ENCODE data around the gene HTR6.

HTR6 gene

GRCh38 chr1:19676438-19676922, 11.8 kb downstream of the HTR6 start:
- Histone ChIP-seq H3K4me1 (ENCODE audit: control insufficient read depth, insufficient read depth, low read length) (no peaks in the 10 kb centered on the region), H3K27me3 (ENCODE audit: control insufficient read depth, insufficient read depth, low read length) (peaks cover 32% of the 10 kb centered on the region), H3K36me3 (ENCODE audit: control insufficient read depth, insufficient read depth, low read length) (no peaks in the 10 kb centered on the region), H3K9me3 (ENCODE audit: control insufficient read depth, insufficient read depth, low read depth, low read length) (no peaks in the 10 kb centered on the region), H3K27ac (ENCODE audit: low read depth, low read length) (no peak overlapping the region), H3K9ac (ENCODE audit: low read length) (no peak overlapping the region), H3K4me3 (ENCODE audit: low read depth, low read length) (no peak overlapping the region)

GRCh38 chr1:19678493-19678892, 13.8 kb downstream of the HTR6 start:
- H3K4me3 ChIP-seq (ENCODE audit: low read depth, low read length), result no peak overlapping the region
- H3K4me1 ChIP-seq (ENCODE audit: control insufficient read depth, insufficient read depth, low read length), result no peaks in the 10 kb centered on the region
- no peaks in the 10 kb centered on the region for H3K9me3 ChIP-seq (ENCODE audit: control insufficient read depth, insufficient read depth, low read depth, low read length)
- no peak overlapping the region for H3K27ac ChIP-seq (ENCODE audit: low read depth, low read length)
- H3K27me3 ChIP-seq (ENCODE audit: control insufficient read depth, insufficient read depth, low read length), result peaks cover 21% of the 10 kb centered on the region
- no peak overlapping the region for H3K9ac ChIP-seq (ENCODE audit: low read length)
- H3K36me3 ChIP-seq (ENCODE audit: control insufficient read depth, insufficient read depth, low read length), result no peaks in the 10 kb centered on the region

DNA sequence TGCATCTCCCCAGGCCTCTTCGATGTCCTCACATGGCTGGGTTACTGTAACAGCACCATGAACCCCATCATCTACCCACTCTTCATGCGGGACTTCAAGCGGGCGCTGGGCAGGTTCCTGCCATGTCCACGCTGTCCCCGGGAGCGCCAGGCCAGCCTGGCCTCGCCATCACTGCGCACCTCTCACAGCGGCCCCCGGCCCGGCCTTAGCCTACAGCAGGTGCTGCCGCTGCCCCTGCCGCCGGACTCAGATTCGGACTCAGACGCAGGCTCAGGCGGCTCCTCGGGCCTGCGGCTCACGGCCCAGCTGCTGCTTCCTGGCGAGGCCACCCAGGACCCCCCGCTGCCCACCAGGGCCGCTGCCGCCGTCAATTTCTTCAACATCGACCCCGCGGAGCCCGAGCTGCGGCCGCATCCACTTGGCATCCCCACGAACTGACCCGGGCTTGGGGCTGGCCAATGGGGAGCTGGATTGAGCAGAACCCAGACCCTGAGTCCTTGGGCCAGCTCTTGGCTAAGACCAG, 14.3 kb downstream of the HTR6 start:
- Histone ChIP-seq H3K9ac (ENCODE audit: low read length) (no peak overlapping the region), H3K4me1 (ENCODE audit: control insufficient read depth, insufficient read depth, low read length) (no peaks in the 10 kb centered on the region), H3K4me3 (ENCODE audit: low read depth, low read length) (no peak overlapping the region)

GRCh38 chr1:19679691-19680090, 15.0 kb downstream of the HTR6 start:
- no peaks in the 10 kb centered on the region for H3K9me3 ChIP-seq (ENCODE audit: control insufficient read depth, insufficient read depth, low read depth, low read length)
- no peaks in the 10 kb centered on the region for H3K4me1 ChIP-seq (ENCODE audit: control insufficient read depth, insufficient read depth, low read length)
- H3K27ac ChIP-seq (ENCODE audit: low read depth, low read length), result no peak overlapping the region
- no peaks in the 10 kb centered on the region for H3K36me3 ChIP-seq (ENCODE audit: control insufficient read depth, insufficient read depth, low read length)
- H3K4me3 ChIP-seq (ENCODE audit: low read depth, low read length), result no peak overlapping the region
- H3K27me3 ChIP-seq (ENCODE audit: control insufficient read depth, insufficient read depth, low read length), result peaks cover 18% of the 10 kb centered on the region
- H3K9ac ChIP-seq (ENCODE audit: low read length), result no peak overlapping the region

More for the DNA sequence above, 14.3 kb downstream of the HTR6 start:
- Histone ChIP-seq H3K9me3 (ENCODE audit: control insufficient read depth, insufficient read depth, low read depth, low read length) (no peaks in the 10 kb centered on the region), H3K27ac (ENCODE audit: low read depth, low read length) (no peak overlapping the region), H3K36me3 (ENCODE audit: control insufficient read depth, insufficient read depth, low read length) (no peaks in the 10 kb centered on the region), H3K27me3 (ENCODE audit: control insufficient read depth, insufficient read depth, low read length) (peaks cover 21% of the 10 kb centered on the region)

GRCh38 chr1:19680644-19681043, 16.0 kb downstream of the HTR6 start:
- no peaks in the 10 kb centered on the region for H3K36me3 ChIP-seq (ENCODE audit: control insufficient read depth, insufficient read depth, low read length)
- H3K27me3 ChIP-seq (ENCODE audit: control insufficient read depth, insufficient read depth, low read length), result peaks cover 9% of the 10 kb centered on the region; the same call in 1 of the 2 replicates
- no peak overlapping the region for H3K4me3 ChIP-seq (ENCODE audit: low read depth, low read length)
- H3K9me3 ChIP-seq (ENCODE audit: control insufficient read depth, insufficient read depth, low read depth, low read length), result no peaks in the 10 kb centered on the region
- no peak overlapping the region for H3K9ac ChIP-seq (ENCODE audit: low read length)
- no peak overlapping the region for H3K27ac ChIP-seq (ENCODE audit: low read depth, low read length)
- no peaks in the 10 kb centered on the region for H3K4me1 ChIP-seq (ENCODE audit: control insufficient read depth, insufficient read depth, low read length)

DNA sequence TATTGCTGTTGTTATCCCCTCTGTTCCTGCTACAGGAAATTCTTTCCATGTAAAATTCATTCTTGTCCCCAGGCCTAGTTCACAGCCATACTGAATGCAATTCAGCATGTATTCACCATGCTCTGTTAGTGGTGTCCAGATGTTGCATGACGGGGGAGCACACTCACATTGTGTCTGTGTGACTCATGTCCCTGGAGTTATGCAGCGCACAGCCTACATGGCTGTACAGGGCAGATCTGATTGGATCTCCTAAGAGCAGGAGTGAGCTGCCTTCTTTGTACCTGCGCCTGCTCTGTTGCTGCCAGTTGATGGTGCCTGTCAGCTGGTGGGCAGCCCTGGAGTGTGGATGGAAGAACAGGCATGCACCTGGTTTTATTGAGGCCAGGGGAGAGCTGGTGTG, 17.6 kb downstream of the HTR6 start:
- Histone ChIP-seq H3K27ac (ENCODE audit: low read depth, low read length) (no peak overlapping the region), H3K9me3 (ENCODE audit: control insufficient read depth, insufficient read depth, low read depth, low read length) (peaks cover 1% of the 10 kb centered on the region; the same call in 1 of the 2 replicates), H3K4me3 (ENCODE audit: low read depth, low read length) (no peak overlapping the region), H3K36me3 (ENCODE audit: control insufficient read depth, insufficient read depth, low read length) (no peaks in the 10 kb centered on the region), H3K4me1 (ENCODE audit: control insufficient read depth, insufficient read depth, low read length) (peaks cover 7% of the 10 kb centered on the region; the same call in 1 of the 2 replicates), H3K27me3 (ENCODE audit: control insufficient read depth, insufficient read depth, low read length) (no peaks in the 10 kb centered on the region), H3K9ac (ENCODE audit: low read length) (no peak overlapping the region)

DNA sequence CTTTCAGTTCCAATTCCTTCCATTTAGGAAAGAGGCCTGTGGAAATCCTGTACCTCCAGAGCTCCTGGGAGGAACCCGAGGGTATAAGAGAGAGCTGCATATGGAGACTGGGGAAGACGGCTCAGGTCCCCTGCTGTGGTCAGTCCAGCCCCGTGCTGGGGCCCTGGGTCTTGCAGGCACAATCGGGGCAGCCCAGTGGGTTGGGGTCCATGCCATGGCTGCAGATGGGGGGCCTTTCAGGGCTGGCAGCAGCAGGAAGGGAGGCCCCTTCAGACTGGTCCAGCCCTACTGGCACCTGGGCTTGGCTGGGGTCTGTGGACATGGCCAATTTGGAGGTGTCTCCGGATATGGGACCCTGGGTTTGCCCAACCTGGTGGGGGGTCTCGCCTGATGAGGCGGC, 18.2 kb downstream of the HTR6 start:
- Histone ChIP-seq H3K4me1 (ENCODE audit: control insufficient read depth, insufficient read depth, low read length) (peaks cover 8% of the 10 kb centered on the region; the same call in 1 of the 2 replicates), H3K27me3 (ENCODE audit: control insufficient read depth, insufficient read depth, low read length) (no peaks in the 10 kb centered on the region), H3K36me3 (ENCODE audit: control insufficient read depth, insufficient read depth, low read length) (no peaks in the 10 kb centered on the region), H3K4me3 (ENCODE audit: low read depth, low read length) (no peak overlapping the region), H3K9me3 (ENCODE audit: control insufficient read depth, insufficient read depth, low read depth, low read length) (peaks cover 2% of the 10 kb centered on the region; the same call in 1 of the 2 replicates), H3K9ac (ENCODE audit: low read length) (no peak overlapping the region), H3K27ac (ENCODE audit: low read depth, low read length) (no peak overlapping the region)

DNA sequence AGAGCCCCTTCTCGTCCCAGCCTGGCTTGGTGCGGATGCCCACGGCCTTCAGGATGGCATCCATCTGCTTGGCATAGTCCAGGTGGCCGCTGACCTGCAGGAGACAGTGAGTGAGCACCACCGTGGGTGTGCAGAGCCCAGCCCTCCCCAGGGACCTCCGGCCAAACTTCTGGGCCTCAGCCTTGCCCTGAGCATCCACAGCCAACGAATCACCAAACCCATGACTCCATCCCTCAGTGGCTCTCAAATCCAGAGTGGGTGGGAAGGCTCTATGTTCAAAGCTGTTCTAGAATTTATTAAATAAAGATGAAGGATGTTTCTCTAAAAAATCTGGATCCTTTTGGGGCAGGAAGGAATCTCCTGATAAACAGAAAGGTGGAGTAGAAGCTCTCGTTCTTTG, 18.7 kb downstream of the HTR6 start:
- Histone ChIP-seq H3K27me3 (ENCODE audit: control insufficient read depth, insufficient read depth, low read length) (no peaks in the 10 kb centered on the region), H3K4me1 (ENCODE audit: control insufficient read depth, insufficient read depth, low read length) (peaks cover 10% of the 10 kb centered on the region; the same call in 1 of the 2 replicates), H3K27ac (ENCODE audit: low read depth, low read length) (no peak overlapping the region), H3K36me3 (ENCODE audit: control insufficient read depth, insufficient read depth, low read length) (no peaks in the 10 kb centered on the region), H3K9me3 (ENCODE audit: control insufficient read depth, insufficient read depth, low read depth, low read length) (peaks cover 2% of the 10 kb centered on the region; the same call in 1 of the 2 replicates), H3K9ac (ENCODE audit: low read length) (no peak overlapping the region), H3K4me3 (ENCODE audit: low read depth, low read length) (no peak overlapping the region)

DNA sequence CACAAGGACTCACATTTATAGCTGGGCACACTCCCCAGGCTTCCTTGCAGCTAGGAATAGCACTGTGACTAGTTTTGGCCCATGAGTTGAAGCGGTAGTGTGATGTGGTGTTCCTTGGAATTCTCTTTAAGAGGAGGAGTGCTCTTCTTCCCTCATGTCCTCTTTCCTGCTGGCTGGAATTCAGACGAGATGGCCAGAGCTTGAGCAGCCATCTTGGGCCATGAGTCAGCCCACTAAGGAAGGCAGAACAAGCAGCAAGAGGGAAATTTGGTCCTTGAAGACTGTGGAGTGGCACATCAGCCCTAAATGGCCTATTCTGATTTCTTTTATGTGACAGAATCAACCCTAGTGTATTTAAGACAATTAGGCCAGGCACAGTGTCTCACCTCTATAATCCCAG, 20.0 kb downstream of the HTR6 start:
- no peak overlapping the region for H3K27ac ChIP-seq (ENCODE audit: low read depth, low read length)
- no peaks in the 10 kb centered on the region for H3K27me3 ChIP-seq (ENCODE audit: control insufficient read depth, insufficient read depth, low read length)
- H3K9ac ChIP-seq (ENCODE audit: low read length), result no peak overlapping the region
- no peak overlapping the region for H3K4me3 ChIP-seq (ENCODE audit: low read depth, low read length)
- no peaks in the 10 kb centered on the region for H3K36me3 ChIP-seq (ENCODE audit: control insufficient read depth, insufficient read depth, low read length)
- H3K9me3 ChIP-seq (ENCODE audit: control insufficient read depth, insufficient read depth, low read depth, low read length), result peaks cover 2% of the 10 kb centered on the region; the same call in 1 of the 2 replicates
- H3K4me1 ChIP-seq (ENCODE audit: control insufficient read depth, insufficient read depth, low read length), result peaks cover 21% of the 10 kb centered on the region

GRCh38 chr1:19685994-19686393, 21.3 kb downstream of the HTR6 start:
- peaks cover 21% of the 10 kb centered on the region for H3K4me1 ChIP-seq (ENCODE audit: control insufficient read depth, insufficient read depth, low read length)
- H3K9me3 ChIP-seq (ENCODE audit: control insufficient read depth, insufficient read depth, low read depth, low read length), result peaks cover 2% of the 10 kb centered on the region; the same call in 1 of the 2 replicates
- no peak overlapping the region for H3K27ac ChIP-seq (ENCODE audit: low read depth, low read length)
- H3K4me3 ChIP-seq (ENCODE audit: low read depth, low read length), result no peak overlapping the region
- no peaks in the 10 kb centered on the region for H3K27me3 ChIP-seq (ENCODE audit: control insufficient read depth, insufficient read depth, low read length)
- no peak overlapping the region for H3K9ac ChIP-seq (ENCODE audit: low read length)
- no peaks in the 10 kb centered on the region for H3K36me3 ChIP-seq (ENCODE audit: control insufficient read depth, insufficient read depth, low read length)

- no peaks in the 10 kb centered on the region for H3K36me3 ChIP-seq (ENCODE audit: control insufficient read depth, insufficient read depth, low read length)
- no peak overlapping the region for H3K4me3 ChIP-seq (ENCODE audit: low read depth, low read length)
- no peak overlapping the region for H3K9ac ChIP-seq (ENCODE audit: low read length)
- no peaks in the 10 kb centered on the region for H3K27me3 ChIP-seq (ENCODE audit: control insufficient read depth, insufficient read depth, low read length)
- H3K4me1 ChIP-seq (ENCODE audit: control insufficient read depth, insufficient read depth, low read length), result peaks cover 21% of the 10 kb centered on the region
- peaks cover 2% of the 10 kb centered on the region; the same call in 1 of the 2 replicates for H3K9me3 ChIP-seq (ENCODE audit: control insufficient read depth, insufficient read depth, low read depth, low read length)
- no peak overlapping the region for H3K27ac ChIP-seq (ENCODE audit: low read depth, low read length)
Measured at GRCh38 chr1:19687414-19687813, 22.7 kb downstream of the HTR6 start.
